GM21515 (cell line): Measurements from ENCODE around the gene SLC26A5.
"Not testable (repeated sequence)": the region's sequence is repeated elsewhere in the genome, so short reads cannot be mapped to it uniquely, and the experiment has no call there.

Experiments used
- ATAC-seq: cut with Tn5 transposase; IDR thresholded peaks from one replicate; pipeline ENCODE4 v1.9.1; 2021; ENCODE audit not compliant: unreplicated experiment

The SLC26A5 gene, protein sequence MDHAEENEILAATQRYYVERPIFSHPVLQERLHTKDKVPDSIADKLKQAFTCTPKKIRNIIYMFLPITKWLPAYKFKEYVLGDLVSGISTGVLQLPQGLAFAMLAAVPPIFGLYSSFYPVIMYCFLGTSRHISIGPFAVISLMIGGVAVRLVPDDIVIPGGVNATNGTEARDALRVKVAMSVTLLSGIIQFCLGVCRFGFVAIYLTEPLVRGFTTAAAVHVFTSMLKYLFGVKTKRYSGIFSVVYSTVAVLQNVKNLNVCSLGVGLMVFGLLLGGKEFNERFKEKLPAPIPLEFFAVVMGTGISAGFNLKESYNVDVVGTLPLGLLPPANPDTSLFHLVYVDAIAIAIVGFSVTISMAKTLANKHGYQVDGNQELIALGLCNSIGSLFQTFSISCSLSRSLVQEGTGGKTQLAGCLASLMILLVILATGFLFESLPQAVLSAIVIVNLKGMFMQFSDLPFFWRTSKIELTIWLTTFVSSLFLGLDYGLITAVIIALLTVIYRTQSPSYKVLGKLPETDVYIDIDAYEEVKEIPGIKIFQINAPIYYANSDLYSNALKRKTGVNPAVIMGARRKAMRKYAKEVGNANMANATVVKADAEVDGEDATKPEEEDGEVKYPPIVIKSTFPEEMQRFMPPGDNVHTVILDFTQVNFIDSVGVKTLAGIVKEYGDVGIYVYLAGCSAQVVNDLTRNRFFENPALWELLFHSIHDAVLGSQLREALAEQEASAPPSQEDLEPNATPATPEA

GRCh38 chr7:103446049-103446520 lies at the start of gene SLC26A5:
Gene SLC26A5 (minus strand): TSS chr7:103446207. CDS start chr7:103421514, 24,693 bp downstream.
- ATAC-seq: peak; percentile 52

GRCh38 chr7:103487419-103487818 lies 41.4 kb upstream of the SLC26A5 start:
- ATAC-seq: no peak

GRCh38 chr7:103486873-103487272 lies 40.9 kb upstream of the SLC26A5 start:
- ATAC-seq: not testable (repeated sequence)

- no peak for ATAC-seq
These were observed 34.8 kb upstream of the SLC26A5 start for GRCh38 chr7:103480771-103481170.

DNA sequence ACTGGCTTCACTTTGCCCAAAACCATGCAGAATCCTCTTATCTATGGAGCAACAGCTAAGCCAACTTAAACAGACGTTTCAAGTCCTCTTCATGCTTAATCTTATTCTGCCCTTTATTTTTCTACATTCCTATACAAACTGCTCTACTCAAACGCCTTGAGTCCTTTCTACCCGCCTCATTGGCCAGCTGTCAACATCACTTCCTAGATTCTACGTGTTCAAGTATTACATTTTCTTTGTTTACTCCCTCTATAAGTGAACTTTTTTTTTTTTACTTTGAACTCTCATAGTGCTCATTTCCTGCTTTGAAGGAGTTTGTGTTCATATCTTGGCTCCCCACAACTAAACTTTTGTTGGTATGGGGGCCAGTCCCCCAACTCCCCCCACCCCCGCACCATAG lies 28.9 kb upstream of the SLC26A5 start:
- ATAC-seq: no peak

GRCh38 chr7:103469095-103469948 lies 23.3 kb upstream of the SLC26A5 start:
- no peak for ATAC-seq

DNA sequence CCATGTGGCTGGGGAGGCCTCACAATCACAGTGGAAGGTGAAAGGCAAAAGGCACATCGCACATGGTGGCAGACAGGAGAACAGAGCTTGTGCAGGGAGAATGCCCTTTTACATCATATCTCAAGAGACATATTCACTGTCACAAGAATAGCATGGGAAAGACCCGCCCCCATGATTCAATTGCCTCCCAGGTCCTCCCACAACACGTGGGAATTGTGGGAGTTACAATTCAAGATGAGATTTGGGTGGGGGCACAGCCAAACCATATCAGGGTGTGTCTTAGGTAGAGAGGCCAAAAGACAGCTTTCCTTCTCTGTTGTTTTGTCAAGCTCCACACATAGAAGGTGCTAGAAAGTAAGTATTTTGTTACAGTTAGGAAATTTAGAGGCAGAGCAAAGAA lies 20.8 kb upstream of the SLC26A5 start:
- ATAC-seq: no peak

GRCh38 chr7:103462358-103462757 lies 16.4 kb upstream of the SLC26A5 start:
- ATAC-seq: no peak

DNA sequence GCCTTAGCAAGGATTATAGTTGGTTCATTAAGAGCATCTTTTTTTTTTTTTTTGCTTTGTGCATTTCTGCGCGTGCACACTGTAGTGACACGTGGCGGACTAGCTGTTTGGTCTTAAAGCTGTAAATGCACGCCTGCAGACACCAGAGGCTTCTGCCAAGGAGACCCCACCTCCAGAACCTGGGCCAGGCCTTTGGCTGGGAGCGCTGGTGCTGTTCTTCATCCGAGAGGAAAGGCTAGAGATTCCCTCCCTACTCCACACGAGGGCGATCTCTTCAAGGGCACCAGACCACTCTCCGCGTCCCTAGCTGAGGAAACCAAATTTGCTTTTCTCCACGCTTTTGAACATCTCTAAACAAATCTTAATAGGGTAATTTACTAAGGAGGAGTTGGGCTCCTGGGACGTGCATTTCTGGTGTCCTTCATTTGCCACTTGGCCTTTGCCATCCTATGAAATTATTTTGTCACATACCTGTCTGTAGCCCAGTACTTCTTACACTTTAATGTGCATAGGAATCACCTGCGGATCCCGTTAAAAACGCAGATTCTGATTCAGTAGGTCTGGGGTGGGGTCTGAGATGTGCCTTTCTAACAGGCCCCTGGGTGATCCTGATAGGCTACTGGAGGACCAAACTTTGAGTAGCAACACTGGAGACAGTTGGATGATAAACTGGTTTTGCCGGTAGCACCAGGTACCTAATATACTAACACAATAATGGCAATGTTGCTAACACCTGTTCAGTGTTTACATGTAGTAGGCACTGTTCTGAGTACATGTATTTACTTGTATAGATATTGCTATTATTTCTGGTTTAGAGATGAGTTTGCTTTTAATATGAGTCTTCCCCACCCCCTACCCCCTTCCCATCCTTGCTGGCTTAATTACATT lies 1.3 kb upstream of the SLC26A5 start:
- ATAC-seq: peak; percentile 66

DNA sequence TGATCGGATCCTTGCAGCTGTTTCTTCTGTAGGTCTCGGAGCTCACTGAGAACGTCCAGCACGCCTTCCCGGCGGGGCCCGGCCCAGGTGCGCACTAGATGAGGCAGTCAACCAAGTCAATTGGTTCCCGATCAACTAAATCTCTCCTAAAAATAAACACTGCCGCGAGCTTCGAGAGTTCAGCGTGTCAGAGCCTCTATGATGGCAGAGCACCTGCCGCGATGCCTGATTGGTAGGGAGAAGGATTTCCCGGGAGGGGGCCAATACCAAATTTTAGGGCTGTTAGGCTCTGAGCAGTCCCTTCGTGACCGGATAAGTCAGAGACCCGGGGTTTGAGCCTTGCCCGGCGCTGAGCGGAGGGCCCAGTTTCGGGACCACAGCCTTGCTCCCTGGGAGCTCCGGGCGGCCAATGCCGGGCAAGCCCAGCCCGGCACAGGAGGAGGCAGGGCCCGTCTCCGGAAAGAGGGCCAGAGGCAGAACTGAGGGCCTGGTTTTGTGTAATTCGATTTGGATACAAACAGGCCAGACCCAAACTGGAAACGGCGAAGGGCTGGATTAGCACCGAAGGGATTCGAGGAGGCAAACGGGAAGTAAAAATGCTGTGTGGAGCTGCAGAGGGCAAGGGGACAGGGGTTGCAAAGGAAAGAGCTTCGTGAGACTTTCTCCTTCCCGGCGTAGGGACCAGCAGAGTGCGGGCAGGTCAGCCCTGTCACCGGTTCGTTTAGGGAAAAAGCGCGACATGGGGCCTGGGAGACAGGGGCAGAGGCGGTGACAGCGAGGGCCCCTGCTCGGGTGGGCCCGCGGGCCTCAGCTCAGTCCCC lies 569 bp downstream of the SLC26A5 start:
- peak; percentile 21 for ATAC-seq

DNA sequence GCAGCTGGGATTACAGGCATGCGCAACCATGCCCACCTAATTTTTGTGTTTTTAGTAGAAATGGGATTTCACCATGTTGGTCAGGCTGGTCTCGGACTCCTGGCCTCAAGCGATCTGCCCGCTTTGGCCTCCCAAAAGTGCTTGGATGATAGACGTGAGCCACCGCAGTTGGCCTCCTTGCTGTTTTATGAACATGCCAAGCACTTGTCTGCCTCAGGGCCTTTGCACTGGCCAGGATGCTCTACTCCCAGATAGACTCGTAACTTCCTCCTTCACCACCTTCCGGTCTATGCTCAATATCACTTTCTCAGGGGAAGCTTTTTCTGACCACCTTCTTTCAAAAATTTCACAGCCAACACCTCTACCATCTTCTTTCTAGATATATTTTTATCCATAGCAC lies 6.3 kb downstream of the SLC26A5 start:
- no peak for ATAC-seq

DNA sequence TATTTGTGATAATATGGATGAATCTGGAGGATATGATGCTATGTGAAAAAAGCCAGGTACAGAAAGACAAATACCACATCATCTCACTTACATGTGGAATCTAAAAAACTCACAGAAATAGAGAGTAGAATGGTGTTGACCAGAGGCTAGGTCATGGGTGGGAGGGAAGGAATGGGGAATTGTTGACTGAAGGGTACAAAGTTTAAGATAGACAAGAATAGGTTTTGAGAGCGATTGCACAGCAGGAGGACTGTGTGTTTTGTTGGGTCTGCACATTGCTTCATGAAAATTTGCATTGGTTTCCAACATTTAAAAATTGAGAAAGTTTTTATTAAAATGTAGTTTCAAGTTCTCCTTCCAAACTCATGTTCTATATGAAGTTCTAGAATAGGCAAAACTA lies 8.4 kb downstream of the SLC26A5 start:
- no peak for ATAC-seq

DNA sequence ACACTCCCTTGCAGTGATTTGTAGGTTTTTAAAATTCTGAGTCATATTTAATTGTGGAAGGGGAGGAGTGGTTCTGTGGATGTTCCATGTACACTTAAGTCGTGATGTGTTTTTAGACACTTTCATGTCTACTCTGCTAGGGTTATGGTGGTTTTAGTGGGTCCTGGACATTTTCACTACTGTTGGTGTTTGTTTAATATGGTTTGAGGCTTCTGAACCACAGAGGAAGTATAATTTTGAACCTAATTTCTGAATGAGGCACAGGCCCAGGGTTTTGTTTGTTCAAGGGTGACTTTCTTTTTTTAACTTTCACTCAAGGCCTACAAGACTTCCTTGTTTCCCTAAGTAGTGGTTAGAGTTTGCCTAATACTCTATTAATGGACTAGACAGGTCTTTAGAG lies 13.3 kb downstream of the SLC26A5 start:
- ATAC-seq: peak; percentile 68

GRCh38 chr7:103425177-103425576 lies 20.8 kb downstream of the SLC26A5 start:
- no peak for ATAC-seq

GRCh38 chr7:103423467-103424179 lies 22.4 kb downstream of the SLC26A5 start:
- ATAC-seq: no peak

GRCh38 chr7:103420857-103421384 lies 25.1 kb downstream of the SLC26A5 start:
- no peak for ATAC-seq

DNA sequence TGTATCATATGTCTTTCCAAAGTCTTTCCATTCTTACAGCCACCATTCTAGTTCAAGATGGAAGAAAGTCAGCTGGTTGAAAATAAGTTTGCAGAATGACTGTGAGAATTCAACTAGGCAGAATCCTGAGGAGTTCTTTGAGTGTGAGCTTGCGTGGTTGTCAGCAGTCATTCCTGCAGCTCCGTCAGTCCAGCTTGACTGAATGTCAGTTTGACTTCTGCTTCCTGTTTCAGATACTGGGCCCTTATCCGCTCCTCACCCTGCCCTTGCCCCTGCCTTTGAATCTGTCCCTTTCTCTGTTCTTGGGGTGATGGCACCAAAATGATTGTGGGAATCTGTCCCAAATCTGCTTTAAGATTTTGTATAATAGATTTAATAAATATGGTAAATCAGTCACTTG lies 27.8 kb downstream of the SLC26A5 start:
- no peak for ATAC-seq

DNA sequence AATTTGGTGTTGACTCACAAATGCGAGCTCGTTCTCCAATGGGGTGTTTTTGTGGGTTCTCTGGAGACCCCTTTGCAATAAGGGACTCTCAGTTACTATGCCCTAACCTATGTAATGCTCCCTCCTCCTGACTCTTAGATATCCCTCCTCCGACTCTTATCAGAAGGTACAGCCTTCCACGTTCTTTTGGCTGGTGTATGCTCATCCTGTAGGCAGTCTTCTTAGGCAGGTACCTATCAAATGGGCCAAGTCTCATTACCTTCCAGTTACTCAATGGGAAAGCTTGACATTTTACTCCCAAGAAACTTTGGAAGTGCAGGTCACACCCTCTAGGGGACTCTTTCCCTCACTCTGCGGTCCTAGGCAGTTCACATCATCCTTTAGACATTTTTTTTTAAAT lies 32.6 kb downstream of the SLC26A5 start:
- ATAC-seq: no peak
